Subcutaneous adipose tissue (tissue), 4 donors: ENCODE data around the gene COX11. TPM values are rescaled to one million over a fixed set of nuclear protein-coding genes. Genes with fewer than 3 reads are reported as not detected.

Experiments
- total RNA-seq, 4 donors: library from RNA; depleted of rRNA; stranded (reverse); fragments of >200 nt; gene quantifications; one replicate each; pipeline ENCODE4 v1.1.0, GENCODE V29; 2016
- TF ChIP-seq, protein P1 (sequence below): fragments of 450-650 bp; IDR thresholded peaks from one replicate; pipeline ENCODE4 v1.5.1; 2016; ENCODE audit warnings: low read depth, mild to moderate bottlenecking, control low read depth, antibody characterized with exemption, moderate library complexity

The COX11 gene
- total RNA-seq, 4 donors from 2014 or later: 31.8 to 46.1 (median 39.2) TPM

GRCh38 chr17:54967621-54968261 is 713 bp downstream of the COX11 start:
- TF ChIP-seq, protein P1, sequence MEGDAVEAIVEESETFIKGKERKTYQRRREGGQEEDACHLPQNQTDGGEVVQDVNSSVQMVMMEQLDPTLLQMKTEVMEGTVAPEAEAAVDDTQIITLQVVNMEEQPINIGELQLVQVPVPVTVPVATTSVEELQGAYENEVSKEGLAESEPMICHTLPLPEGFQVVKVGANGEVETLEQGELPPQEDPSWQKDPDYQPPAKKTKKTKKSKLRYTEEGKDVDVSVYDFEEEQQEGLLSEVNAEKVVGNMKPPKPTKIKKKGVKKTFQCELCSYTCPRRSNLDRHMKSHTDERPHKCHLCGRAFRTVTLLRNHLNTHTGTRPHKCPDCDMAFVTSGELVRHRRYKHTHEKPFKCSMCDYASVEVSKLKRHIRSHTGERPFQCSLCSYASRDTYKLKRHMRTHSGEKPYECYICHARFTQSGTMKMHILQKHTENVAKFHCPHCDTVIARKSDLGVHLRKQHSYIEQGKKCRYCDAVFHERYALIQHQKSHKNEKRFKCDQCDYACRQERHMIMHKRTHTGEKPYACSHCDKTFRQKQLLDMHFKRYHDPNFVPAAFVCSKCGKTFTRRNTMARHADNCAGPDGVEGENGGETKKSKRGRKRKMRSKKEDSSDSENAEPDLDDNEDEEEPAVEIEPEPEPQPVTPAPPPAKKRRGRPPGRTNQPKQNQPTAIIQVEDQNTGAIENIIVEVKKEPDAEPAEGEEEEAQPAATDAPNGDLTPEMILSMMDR: no peak

DNA sequence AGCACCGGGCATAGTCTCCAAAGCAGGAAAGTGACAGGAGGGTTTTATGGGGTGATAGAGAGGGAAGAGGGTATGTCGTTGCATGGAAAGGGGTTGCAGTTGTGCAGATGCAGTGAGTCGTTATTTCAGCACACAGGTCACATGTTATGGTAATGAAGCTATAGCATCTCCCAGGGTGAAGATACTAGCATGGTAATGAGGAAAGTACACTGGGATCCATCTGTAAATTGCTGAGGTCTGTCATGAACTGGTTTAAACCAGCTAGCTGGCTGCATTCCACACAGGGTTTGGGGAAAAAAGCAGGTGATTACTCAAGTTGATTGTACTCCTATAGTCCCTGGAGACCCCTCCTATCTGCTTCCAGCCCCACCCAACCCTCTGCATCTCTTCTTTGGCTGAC is 11.7 kb downstream of the COX11 start:
- TF ChIP-seq, protein P1: no peak

- TF ChIP-seq, protein P1: no peak
Measured at GRCh38 chr17:54951286-54951685, 17.2 kb downstream of the COX11 start.

GRCh38 chr17:54950116-54950515 is 18.3 kb downstream of the COX11 start:
- TF ChIP-seq, protein P1: no peak

DNA sequence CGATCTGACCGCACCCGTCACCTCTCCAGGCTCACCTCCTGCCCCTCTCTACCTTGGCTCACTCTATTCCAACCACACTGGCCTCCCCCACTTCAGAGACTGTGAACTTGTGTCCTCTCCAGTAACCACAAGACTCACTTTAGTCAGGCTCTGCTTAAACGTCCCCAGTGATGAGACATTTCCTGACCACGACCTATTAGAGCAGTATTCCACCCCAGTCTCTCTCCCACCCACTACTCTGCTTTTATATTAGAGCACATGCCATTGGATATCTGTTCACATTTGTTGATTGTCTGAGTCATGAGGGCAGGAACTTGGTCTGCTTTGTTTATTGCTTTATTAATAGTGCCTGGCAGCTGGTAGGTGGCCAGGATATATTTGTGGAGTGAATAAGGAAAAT is 20.1 kb downstream of the COX11 start:
- TF ChIP-seq, protein P1: no peak

GRCh38 chr17:54947396-54947795 is 21.1 kb downstream of the COX11 start:
- TF ChIP-seq, protein P1: no peak

DNA sequence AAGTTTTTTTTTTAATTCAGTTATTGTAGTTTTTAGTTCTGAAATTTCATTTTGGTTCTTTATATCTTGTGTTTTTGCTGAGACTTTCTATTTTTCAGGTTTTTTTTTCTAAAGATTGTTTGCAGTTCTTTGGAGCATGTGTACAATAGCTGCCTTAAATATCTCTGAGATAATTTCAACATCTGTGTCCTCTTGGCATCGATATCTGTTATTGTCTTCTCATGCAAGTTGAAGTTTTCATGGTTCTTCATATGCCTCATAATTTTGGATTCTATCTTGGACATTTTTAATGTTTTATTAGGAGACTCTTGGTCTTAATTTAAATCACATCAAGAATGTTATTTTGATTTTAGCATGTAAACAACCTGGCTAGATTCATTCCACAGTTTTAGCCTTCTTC is 22.8 kb downstream of the COX11 start:
- TF ChIP-seq, protein P1: no peak
